Measurements from ENCODE around the gene KIAA0513. TPM values are rescaled to one million over a fixed set of nuclear protein-coding genes. Genes with fewer than 3 reads are reported as not detected.

KIAA0513 gene
- total RNA-seq, 1 donor from 2014 or later = 0.62 TPM

DNA sequence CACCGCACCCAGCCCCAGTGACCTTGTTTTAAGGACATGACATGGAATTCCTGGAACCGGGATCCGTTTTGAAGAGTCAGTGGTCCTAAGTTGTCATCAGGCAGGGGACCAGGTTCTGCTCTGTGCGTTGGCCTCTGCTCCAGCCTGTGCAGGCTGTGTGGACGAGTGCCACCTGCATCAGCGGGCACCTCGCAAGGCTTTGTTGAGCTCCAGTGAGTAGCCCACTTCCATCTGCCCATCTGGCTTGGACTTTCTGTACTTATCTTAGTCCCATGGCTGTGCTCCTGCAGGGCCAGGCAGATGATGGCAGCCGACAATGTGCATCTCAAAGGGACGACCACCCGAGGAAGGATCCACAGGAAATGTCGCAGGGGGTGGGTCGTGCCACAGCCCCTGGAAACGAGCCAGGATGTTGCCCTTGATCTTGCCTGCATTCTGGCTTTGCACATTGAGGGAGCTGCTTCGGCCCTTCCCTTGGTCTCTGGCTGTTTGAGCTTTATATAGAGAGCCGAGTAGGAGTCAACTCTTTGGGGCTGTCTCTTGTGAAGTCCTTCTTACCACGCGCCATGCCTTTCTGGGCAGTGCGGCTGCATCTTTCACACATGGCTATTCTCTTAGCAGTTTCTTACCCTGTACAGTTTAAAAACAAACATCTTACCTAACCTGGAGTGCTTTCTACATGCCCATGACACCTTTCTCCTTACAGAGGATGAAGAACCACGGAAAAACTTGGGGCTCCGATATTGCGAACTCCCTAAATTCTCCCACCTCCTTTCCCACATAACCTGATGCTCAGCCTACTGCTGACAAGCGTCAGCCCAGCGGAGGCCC lies 18.3 kb downstream of the KIAA0513 start:
- H3K27me3 Mint-ChIP-seq = peaks cover 25% of the 10 kb centered on the region
- H3K4me1 Mint-ChIP-seq = no peaks in the 10 kb centered on the region
- no peak overlapping the region for H3K27ac Mint-ChIP-seq
- no peak overlapping the region for H3K4me3 Mint-ChIP-seq
- CTCF ChIA-PET = no interaction called here
- DNase-seq = no peak
- POLR2A ChIA-PET = no interaction called here
- intact Hi-C loops (cut with micrococcal nuclease) = no loop called here
- H3K9me3 Mint-ChIP-seq = no peaks in the 10 kb centered on the region
- no peaks in the 10 kb centered on the region for H3K36me3 Mint-ChIP-seq (ENCODE audit: low read depth)
- ATAC-seq (ENCODE audit: low read depth) = no peak
- TF ChIP-seq, protein P1, sequence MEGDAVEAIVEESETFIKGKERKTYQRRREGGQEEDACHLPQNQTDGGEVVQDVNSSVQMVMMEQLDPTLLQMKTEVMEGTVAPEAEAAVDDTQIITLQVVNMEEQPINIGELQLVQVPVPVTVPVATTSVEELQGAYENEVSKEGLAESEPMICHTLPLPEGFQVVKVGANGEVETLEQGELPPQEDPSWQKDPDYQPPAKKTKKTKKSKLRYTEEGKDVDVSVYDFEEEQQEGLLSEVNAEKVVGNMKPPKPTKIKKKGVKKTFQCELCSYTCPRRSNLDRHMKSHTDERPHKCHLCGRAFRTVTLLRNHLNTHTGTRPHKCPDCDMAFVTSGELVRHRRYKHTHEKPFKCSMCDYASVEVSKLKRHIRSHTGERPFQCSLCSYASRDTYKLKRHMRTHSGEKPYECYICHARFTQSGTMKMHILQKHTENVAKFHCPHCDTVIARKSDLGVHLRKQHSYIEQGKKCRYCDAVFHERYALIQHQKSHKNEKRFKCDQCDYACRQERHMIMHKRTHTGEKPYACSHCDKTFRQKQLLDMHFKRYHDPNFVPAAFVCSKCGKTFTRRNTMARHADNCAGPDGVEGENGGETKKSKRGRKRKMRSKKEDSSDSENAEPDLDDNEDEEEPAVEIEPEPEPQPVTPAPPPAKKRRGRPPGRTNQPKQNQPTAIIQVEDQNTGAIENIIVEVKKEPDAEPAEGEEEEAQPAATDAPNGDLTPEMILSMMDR (IDR thresholded peaks at IDR 0.05) = no peak

DNA sequence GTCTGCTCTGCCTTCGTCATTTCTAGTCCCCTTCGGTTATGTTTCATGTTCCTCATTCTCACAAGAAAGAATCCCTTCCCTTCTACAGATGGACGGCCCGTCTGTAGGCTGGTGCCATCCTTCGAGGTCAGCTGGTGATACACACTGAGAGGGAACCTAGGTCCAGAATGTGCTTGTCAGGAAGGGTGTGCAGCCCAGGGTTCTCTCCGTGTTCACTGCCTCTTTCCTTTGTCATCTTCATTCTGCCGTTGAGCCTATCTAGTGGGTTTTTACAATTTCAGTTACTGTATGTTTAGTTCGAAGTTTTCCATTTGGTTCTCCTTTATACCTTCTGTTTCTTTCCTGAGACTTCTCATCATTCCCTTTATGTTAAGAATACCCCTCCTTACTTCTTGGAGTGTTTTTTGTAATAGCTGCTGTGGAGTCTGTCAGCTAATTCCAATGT lies 18.9 kb downstream of the KIAA0513 start:
- peaks cover 29% of the 10 kb centered on the region for H3K27me3 Mint-ChIP-seq
- TF ChIP-seq, protein P1 (IDR thresholded peaks at IDR 0.05) = no peak
- CTCF ChIA-PET = no interaction called here
- no peak overlapping the region for H3K4me3 Mint-ChIP-seq
- POLR2A ChIA-PET = no interaction called here
- no peaks in the 10 kb centered on the region for H3K9me3 Mint-ChIP-seq
- DNase-seq (no peak), ATAC-seq (ENCODE audit: low read depth) (no peak)
- H3K36me3 Mint-ChIP-seq (ENCODE audit: low read depth) = no peaks in the 10 kb centered on the region
- no peaks in the 10 kb centered on the region for H3K4me1 Mint-ChIP-seq
- intact Hi-C loops (cut with micrococcal nuclease) = no loop called here
- H3K27ac Mint-ChIP-seq = no peak overlapping the region

DNA sequence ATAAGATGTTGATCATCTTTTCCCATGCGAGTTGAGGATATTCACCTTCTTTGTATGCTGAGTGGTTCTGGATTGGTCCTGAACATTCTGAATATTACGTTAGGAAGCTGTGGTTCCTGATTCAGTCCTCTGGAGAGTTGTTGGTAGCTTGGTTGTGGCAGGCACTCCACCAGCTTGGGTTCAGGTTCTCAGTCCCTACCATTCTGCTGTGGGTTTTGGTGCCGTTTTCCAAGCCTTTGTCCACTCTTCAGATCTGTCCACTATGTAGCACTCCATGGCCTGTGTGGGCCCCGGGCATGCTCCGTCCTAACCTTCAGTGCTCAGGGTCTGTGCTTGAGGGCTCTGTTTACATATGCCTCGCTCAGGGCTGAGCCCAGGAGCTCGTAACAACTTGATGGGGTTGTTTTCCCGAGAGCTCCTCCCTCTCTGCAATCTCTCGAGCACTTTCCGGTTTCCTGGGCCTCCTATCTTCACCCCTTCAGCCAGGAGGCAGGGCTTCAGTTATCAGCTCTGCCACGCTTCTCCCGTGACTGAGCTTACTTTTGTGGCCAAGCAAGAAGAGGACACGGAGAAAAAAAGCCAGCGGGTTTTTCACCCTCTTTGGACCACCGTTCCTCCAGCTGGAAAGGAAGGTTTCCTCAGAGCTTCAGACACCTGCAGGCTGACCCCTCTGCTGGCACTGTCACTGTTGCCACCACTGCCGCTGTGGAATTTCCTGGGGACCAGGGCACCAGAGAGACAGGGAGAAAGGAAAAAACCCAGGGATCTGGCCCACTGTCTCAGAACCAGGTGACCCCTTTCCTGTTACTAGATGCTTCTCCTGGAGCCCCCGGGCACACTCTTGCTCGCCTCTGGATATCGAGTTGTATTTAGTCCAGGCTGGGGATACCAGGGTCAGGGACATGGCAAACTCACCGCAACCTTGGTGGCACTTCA lies 19.6 kb downstream of the KIAA0513 start:
- TF ChIP-seq, protein P1 (IDR thresholded peaks at IDR 0.05) = no peak
- Mint-ChIP-seq H3K36me3 (ENCODE audit: low read depth) (no peaks in the 10 kb centered on the region), H3K27me3 (peaks cover 32% of the 10 kb centered on the region), H3K27ac (no peak overlapping the region), H3K9me3 (no peaks in the 10 kb centered on the region), H3K4me1 (no peaks in the 10 kb centered on the region), H3K4me3 (no peak overlapping the region)
- DNase-seq (no peak), ATAC-seq (ENCODE audit: low read depth) (no peak)
- POLR2A ChIA-PET = no interaction called here
- CTCF ChIA-PET = no interaction called here
- intact Hi-C loops (cut with micrococcal nuclease) = no loop called here

DNA sequence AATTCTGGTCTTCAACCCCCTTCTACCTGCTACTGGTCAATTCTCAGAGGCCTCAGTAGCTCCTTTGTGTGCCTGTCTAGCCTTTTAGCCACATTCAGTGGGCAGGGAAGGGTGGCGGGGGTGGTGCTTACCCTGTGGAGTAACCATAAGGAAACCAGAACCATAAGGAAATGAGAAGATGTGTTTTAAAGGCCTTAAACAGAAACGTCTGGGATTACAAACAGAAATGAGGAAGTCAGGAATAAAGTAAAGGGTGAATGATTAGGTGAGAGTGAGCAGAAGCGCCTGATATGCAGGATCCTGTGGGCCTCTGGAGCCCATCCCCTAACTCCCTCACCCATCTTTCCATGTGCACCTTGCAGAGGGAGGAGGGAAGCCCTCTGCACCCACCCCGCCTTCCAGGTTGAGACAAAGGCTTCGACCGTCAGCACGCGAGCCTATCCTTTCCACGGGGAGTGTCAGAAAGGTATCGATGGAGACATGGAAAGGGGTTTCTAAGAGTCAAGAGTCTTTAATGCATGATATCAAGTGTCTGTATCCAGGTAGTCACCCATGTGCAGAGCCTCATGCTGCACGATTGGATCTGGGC lies 20.4 kb downstream of the KIAA0513 start:
- no peak overlapping the region for H3K4me3 Mint-ChIP-seq
- POLR2A ChIA-PET = no interaction called here
- no peak for DNase-seq
- H3K4me1 Mint-ChIP-seq = no peaks in the 10 kb centered on the region
- CTCF ChIA-PET = no interaction called here
- H3K27me3 Mint-ChIP-seq = peaks cover 32% of the 10 kb centered on the region
- no peaks in the 10 kb centered on the region for H3K36me3 Mint-ChIP-seq (ENCODE audit: low read depth)
- no peak for ATAC-seq (ENCODE audit: low read depth)
- intact Hi-C loops (cut with micrococcal nuclease) = no loop called here
- TF ChIP-seq, protein P1 (IDR thresholded peaks at IDR 0.05) = no peak
- H3K27ac Mint-ChIP-seq = no peak overlapping the region
- H3K9me3 Mint-ChIP-seq = no peaks in the 10 kb centered on the region
